T-helper 1 cell treated with Interleukin-12 subunit alpha and Interleukin-12 subunit beta and Interleukin-4 antibody, amounts not matched to agents 30 ng/mL and 1 ng/mL, for 36 hours (primary cell): ENCODE measurements around the gene DDX20. TPM values are rescaled to one million over a fixed set of nuclear protein-coding genes. Genes with fewer than 3 reads are reported as not detected.
"Not testable (repeated sequence)": the region's sequence is repeated elsewhere in the genome, so short reads cannot be mapped to it uniquely, and the experiment has no call there.

Experiments used
- intact Hi-C: fragments of 100-400 bp; cut with micrococcal nuclease; formaldehyde crosslinking; loops from one replicate; pipeline ENCODE4 v1.15.1; 2024
- total RNA-seq: library from RNA; stranded (reverse); gene quantifications from 2 replicates; pipeline ENCODE4 v1.2.3, GENCODE V29; 2022

Gene DDX20
- total RNA-seq, 1 donor from 2014 or later, result 15.3 TPM

DNA sequence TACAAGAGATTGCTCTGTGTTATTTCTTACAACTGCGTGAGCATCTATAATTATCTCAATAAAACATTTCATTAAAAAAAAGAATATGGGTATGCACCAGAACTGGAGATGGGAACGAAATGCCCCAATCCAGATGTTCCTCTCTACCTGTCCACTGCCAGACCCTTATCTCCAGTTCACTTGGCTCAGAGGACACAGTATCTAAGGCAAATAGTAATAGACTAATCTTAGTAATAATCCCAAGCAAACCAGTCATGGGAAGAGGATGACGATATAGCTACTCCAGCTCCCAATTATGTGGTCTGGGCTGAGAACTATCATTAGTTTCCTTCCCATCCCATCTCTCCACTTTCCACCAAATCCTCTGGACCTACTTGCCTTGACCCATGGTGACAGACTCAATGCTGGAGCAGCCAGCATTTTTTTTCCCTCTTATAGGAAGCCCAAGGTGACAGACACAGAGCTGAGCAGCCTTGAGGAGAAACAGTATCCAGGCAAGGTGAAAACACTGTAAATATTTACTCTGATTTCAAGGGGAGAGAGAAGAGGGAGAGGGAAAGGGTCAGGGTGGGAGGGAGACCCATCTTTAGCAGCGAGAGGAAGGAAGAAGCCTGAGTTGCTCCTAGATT lies 28.7 kb downstream of the DDX20 start:
- intact Hi-C loops, result no loop called here

DNA sequence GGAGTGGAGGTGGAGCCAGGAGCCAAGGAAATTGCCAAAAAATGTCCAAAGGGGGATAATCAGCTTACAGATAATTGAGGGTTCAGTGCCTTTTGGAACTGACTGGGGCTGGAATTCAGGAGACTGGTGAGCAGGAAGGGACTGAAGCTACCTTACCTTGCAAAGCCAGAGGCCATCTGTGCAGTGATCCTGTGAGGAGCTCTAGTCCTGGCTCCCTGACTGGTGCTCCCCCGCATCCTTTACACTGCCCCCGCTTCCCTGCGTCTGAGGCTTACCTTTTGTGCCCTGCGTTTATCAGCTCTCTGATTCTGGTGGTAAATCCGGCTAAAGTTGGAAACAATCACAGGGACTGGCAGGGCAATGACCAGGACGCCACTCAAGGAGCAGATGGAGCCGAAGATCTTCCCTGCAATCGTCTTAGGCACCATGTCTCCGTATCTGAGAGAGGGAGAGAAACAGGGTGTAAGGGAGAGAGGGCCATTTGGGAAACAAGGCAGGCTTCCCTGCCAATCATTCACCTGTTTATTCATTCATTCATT lies 31.0 kb downstream of the DDX20 start:
- intact Hi-C loops, result no loop called here

DNA sequence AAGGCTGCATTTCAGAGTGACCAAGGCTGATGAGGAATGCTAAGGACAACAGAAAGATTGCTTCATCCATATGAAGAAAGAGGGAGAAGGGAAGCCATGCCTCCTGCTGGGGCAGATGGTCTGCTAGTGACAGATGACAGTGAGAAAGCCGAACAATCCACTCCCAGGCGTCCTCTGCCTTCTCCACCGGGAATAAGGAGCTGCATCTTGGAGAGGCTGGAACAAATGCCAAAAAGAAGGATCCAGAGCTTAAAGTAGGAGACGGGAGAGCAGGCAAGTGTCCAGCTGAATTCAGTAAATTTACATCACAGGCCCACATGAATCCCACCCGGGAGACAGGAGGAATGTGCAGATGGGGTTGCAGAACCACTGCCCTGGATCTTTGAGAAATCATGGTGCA lies 33.4 kb downstream of the DDX20 start:
- intact Hi-C loops, result no loop called here

DNA sequence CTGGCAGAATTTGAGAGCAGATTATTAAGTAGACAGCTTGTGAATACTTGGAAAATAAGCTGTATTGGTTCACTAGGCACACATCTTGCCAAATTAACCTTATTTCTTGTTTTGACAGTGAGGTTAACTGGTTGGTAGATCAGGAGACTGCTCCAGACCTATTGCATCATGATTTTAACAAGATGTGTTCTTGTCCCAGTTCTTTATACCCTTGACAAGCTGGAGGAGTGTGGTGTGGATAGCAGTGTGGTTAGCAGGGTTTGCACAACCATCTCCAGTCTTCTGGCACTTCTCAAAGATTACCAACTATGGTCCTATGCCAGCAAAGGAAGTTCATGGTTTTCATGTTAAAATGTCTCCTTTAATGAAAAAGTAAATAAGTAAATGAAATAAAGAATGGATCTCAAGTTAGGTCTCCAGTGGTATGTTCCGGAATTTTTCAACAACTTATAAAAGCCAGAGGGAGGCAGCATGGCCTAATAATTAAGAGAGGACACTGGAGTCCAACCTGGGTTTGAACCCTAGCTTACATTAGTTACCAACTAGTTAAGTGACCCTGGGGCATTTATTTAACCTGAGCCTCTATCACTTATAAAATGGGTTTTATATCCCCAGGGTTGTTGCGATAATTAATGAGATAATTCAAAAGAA lies 34.1 kb downstream of the DDX20 start:
- intact Hi-C loops, result no loop called here

DNA sequence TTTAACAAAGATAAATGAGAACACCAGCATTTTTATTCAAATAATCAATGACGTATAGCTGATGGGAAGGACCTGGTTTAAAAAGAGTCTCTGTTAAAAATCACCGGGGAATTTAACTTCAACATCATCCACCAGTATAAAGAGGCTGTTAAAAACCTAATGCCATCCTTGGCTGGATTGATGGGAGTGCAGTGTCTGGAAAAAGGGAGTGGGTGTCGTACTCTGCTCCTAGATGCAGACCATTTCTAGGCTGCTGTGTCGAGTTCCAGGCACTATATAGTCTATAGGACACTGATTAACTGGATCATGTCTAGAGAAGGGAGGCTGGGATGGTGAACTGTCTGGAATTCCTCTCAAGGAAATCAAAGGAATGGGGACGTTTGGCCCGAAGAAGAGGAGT lies 36.1 kb downstream of the DDX20 start:
- intact Hi-C loops, result no loop called here

DNA sequence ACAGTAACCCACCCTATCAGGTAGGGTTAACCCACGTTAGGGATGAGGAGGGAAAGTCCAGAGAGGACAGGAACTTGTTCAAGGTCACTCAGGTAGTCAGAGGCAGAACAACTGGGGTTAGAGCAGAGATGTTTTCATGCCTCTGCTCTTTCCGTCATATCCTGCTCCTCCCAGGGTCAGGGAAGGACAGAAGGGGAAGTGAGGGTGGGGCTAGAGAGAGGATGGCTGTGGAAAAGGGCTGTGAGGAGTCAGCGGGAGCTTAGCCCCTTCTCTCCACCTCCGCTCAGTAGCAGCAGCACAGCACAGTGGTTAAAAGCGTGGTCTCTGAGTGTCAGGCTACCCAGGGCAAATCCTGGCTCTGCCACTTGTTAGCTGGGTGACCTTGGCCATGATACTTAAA lies 36.5 kb downstream of the DDX20 start:
- intact Hi-C loops, result no loop called here

DNA sequence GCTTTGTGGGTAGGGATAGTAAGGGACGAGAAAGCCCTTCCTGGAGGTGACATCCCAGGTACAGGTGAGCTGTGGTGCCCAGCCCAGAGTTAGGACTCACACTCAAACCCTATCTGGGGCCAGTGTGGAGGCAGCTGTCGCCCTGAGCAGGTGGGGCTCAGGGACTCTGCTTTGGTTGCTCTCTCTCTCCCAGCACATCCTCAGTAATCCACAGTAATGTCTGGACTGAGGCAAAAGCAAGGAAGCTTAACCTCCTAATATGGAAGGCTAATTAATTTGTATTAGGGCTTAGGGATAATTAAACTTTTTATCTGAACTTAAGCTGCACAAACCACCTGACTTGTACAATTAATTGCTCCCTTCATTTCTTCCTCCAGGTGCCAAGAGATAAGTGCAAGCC lies 38.2 kb downstream of the DDX20 start:
- intact Hi-C loops, result no loop called here

DNA sequence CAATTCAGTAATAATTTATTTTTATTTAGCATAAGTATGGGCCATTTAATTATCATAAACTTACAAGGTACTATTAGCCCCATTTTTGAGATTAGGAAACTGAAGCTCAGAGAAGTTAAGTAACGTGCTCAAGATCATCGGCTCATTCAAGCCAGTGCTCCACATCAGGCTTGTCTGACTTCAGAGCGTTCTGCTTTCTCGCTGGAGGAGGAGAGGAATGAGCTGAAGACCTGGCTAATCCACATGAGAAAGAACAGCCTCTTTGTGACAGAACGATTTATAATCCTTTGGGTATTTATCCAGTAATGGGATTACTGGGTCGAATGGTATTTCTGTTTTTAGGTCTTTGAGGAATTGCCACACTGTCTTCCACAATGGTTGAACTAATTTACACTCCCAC lies 39.7 kb downstream of the DDX20 start:
- intact Hi-C loops, result no loop called here

DNA sequence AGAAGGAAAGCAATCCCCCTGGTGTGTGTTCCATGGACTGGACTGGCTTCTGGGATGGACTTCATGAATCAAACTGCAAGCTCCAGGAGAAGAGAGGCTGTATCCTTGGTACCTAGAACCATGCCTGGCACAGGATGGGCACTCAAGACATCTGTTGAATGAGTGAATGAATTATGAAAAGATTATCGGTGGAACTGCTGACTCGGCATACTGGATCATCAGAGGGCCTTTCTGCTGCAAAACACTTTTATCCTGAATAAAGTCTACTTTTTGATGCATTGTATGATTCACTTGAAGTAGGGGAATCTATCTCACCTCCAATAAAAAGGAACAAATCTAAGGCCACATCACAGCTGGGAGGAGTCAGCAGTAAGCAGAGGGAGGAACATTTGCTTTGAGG lies 42.9 kb downstream of the DDX20 start:
- intact Hi-C loops, result no loop called here

DNA sequence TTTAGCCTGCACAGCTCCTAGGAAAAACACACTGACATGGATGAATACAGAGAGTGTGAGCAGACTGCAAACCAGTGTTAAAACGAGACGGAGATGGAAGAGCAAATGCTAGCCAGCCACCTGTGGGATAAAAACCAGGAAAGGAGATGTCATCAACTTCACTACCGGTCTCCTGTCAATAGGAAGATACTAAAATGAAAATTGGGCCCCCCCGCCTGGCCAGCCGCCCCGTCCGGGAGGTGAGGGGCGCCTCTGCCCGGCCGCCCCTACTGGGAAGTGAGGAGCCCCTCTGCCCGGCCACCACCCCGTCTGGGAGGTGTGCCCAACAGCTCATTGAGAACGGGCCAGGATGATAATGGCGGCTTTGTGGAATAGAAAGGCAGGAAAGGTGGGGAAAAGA lies 44.0 kb downstream of the DDX20 start:
- intact Hi-C loops, result not testable (repeated sequence)

DNA sequence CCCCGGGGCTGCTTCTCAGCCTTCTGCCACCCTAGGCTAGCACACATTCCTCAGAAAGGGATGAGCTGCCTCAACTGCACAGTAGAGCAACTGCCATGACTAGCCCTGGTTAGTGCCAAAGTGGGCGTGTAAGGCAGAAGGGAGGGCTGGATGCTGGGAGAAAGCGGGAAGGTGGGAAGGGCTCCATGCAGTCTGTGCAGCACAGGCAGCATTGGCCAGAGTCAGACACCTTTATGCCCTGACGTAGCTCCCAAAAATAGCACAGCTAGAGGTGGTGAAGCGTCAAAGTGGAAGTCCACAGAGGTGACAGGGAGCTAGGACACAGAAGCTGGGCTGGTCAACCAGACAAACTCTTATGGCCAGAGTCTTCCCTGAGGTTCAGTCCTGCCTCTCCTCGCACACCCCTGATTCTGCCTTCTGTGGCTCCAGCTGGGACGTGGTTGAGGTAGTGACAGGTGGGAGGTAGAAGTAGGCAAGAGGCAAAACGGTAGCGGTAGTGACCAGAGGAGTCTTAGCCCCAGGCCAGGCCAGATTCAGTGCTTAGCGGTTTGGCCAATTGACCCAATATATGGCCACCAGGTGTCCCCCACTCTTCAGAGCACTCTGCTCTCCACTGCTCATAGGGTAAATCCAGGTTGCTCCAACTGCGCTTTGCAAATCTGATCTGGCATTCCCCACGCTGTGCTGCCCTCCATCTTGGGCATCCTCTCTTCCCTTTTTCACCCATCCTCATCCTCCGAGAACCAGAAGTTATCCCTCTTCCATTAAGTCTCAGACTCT lies 45.6 kb downstream of the DDX20 start:
- intact Hi-C loops, result no loop called here

DNA sequence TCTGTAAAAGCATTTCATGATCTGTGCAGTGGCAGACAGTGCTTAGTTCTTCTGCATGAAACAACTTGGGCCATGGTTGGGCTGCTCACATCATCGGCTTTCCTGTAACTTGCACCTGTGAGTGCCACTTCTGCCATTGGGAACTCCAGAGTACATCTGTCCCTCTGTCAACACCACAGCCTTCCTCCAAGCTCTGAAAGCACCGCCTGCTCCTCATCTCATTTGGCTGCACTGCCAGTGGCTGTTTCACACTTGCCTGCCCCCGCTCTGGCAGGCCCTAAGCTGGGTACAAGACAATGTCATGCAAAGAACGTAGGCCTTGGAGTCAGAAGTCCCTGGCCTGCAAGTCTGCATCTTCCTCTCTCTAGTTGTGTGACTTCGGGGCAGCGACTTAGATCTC lies 46.4 kb downstream of the DDX20 start:
- intact Hi-C loops, result no loop called here

DNA sequence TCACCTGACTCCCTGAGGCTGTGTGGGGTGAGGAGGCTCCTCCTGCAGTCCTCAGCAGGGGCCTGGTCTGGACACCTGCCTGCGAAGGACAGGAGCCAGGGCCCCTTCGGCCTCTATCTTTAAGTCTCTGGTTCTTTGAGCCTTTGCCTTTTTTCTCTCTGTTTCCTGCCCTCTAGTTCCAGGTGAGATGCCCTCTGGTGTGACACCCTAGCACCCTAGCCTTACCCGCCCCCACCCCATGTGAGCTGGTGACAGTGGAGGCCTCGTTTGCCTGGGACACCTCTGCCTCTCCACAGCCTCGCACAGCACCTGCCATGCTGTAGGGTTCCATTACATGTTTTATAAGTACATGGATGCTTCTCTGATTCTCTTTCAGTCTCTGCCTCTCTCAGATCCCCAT lies 47.3 kb downstream of the DDX20 start:
- intact Hi-C loops, result no loop called here

DNA sequence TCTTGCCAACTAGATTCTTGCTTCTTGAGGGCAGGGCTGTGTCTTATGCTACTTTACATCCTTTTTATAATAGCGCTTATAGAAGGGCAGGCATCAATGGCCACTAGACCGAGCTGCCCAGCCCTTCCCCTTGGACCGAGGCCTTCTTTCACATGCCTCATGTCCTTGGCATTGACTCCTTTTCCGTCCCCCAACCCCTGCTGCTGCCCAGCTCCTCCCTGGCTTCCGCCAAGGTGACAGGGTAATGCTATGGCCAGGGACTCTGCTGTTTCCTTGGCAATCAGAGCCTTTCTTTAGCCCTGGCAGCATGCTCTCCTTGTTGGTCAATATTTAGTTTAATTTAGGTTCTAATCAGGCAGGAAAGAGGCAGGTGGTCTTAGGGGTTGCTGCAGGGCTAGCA lies 48.2 kb downstream of the DDX20 start:
- intact Hi-C loops, result no loop called here

DNA sequence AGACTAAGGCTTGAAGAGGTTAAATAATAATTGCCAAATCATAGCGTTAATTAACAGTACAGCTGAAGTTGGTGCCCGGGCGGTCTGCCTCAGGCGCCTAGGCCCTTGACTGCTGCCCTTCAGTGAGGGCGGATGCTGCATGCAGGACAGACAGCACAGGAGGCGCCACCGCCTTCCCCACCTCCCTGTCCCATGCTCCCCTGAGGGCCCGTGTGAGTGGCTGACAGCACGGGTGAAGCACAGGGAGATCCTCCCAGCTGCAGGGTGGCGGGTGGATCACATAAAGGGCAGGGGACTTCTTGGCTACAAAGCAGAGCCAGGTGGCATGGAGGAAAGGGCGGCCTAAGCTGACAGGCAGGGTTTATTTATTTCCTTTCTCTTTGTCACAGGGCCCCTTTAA lies 49.1 kb downstream of the DDX20 start:
- intact Hi-C loops, result no loop called here

DNA sequence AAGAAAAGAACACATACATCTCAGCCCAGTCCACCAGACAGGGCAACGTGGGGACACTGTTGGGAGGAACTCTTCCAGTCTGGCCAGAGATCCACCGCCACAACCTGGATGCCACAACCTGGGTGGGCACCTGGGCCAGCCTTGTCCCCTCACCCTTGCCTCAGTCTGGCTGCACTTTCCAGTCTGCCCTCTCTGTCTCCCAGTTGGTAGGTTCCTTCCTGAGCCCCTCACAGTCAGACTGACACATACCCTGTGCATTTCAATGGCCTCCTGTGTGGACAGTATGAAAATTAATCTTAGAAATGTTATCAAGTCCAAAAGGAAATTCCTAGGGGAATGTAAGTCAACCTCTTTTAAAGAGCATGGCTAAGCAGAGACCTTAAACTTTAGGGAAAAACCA lies 49.5 kb downstream of the DDX20 start:
- intact Hi-C loops, result no loop called here

DNA sequence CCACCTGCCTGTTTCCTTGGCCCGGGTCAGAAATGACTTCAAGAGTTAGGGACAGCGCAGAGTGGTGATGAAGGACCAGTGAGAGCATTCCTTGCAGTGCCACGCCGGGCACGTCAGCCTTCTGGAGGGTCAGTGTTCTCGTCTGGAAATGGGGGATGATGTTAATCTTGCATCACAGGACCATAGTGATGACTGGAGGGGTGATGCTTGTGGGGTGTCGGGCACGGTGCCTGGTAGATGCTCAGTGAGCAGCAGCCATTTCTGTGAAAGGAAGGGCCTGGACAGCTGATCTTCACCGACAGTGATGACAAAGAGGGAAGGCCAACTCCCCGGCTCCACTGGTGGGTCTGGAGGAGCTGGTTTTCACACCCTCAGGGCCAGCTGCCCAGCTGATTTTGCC lies 56.2 kb downstream of the DDX20 start:
- intact Hi-C loops, result no loop called here

DNA sequence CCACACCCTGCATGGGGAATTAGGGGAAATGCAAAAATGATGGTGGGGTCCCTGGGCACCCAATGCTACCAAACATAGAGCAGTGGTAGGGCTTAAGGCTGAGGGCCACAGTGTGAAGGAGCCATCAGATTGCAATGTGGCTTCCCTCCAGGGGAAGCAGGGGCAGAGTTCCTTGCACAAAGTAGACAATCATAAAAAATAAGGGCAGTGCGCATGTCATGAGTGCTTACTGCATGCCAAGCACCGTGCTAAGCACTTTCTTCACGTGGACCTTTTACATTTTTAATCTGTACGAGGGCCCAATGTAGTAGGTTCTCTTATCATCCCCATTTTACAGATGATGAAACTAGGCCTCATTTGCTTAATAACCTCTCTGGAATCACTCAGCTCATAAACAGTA lies 56.6 kb downstream of the DDX20 start:
- intact Hi-C loops, result no loop called here

DNA sequence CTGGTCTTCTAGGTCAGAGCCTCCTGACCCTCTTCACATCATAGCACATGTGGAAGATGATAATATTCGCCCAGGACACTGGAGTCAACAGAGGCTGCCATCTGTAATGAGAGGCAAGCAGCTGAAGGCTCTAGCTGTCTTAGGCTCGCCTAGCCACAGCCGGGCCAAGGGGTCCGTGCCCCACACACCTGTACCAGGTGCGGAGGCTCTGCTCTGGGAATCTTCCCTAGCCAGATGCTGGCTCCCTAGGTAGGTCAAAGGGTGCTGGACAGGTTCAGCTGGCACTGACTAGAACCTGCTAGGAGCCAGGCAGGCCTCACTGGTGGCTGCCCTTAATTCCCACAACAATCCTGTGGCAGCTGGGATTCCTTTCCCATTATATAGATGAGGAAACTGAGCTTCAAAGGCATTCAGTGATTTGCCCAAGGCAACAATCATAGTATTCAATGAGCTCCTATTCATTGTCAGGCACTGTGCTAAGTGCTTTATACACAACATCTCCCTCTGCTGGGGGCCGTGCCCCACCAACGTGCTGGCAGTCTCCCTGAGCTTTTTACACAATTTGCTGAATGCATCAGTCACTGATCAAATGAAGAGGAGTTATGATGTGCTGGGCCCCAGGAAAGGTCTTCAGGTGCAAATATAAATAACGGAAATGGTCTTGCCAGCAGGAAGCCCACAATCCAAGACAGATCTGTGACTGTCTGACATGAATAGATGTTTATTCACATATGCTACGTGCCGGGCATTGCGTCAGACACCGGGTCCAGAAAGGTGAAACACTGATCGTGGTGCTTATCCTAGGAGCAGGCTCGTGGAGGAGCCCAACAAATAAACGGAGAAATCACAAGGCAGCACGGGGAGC lies 58.0 kb downstream of the DDX20 start:
- intact Hi-C loops, result no loop called here

DNA sequence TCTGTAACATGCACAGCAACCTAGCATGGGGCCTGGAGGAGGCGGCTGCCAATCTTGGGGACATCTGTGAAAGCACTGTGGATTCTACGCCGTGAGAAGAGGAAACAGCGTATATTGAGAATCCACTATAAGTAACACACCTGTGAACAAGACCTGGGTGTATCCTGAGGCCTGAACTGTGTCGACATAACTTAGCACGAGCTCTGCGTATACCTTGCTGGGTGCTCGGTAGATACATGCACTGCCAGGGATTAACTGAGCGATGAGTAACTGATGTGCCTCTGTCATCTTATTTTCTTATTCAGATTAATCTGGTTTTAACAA lies 58.6 kb downstream of the DDX20 start:
- intact Hi-C loops, result no loop called here

DNA sequence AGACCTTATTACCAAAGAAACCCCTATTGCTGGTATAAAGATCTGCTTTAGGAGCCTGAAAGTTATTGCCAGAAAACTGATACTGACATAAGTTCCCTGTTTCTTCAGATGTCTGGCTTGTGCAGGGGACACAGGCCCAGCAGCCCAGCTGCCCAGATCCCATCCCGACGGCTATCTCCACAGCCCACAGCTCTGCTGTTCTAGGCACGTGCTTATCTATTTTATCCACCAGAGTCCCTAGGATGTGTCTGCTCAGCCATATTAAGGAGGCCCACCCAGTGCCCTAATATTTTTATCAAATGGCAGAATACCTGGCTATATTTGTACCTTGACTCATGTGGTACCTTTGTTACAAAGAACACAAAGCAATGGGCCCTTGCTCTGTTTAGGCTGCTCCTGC lies 58.9 kb downstream of the DDX20 start:
- intact Hi-C loops, result no loop called here
